IMR-90 (cell line): ENCODE results near the gene SLC6A13. TPM values are rescaled to one million over a fixed set of nuclear protein-coding genes. Genes with fewer than 3 reads are reported as not detected.

Experiments used
- ATAC-seq: fragments of 200-7000 bp; cut with Tn5 transposase; 2 replicates; pipeline ENCODE4 v1.9.1; 2020; ENCODE audit warnings: low read depth, mild to moderate bottlenecking, moderate library complexity
- BruUV-seq: library from RNA; stranded (reverse); fragments of 400-500 nt; replicated peaks from 2 replicates; lab custom pipeline; 2021; lab: Mats Ljungman, UMichigan
- CTCF ChIA-PET: fragments of 300-600 bp; formaldehyde crosslinking; extraction: SDS; loops from one replicate; lab custom pipeline; 2021; ENCODE audit warnings: antibody characterized with exemption; lab: Yijun Ruan, JAX
- POLR2A ChIA-PET: fragments of 300-600 bp; sonication (Branson Sonifier 250); formaldehyde crosslinking; loops from one replicate; lab custom pipeline; 2022; ENCODE audit warnings: antibody characterized with exemption; ENCODE audit not compliant: unreplicated experiment; lab: Charles Lee
- DNase-seq: peaks from one replicate; pipeline ENCODE4 v3.0.0; 2013
- H2AFZ ChIP-seq: replicated peaks from 2 replicates; pipeline ENCODE3; 2013; ENCODE audit warnings: low read length, mild to moderate bottlenecking; ENCODE audit not compliant: poor library complexity
- H2AK5ac ChIP-seq: 2 replicates; pipeline ENCODE4 v1.6.1; 2013; ENCODE audit warnings: low read depth, low read length, inconsistent platforms
- H2AK9ac ChIP-seq: replicated peaks from 2 replicates; pipeline ENCODE3; 2013; ENCODE audit warnings: mild to moderate bottlenecking, low read depth, low read length, moderate library complexity; ENCODE audit not compliant: poor library complexity
- H2BK120ac ChIP-seq: 2 replicates; pipeline ENCODE4 v1.6.1; 2013; ENCODE audit warnings: low read depth, low read length, inconsistent platforms
- H2BK15ac ChIP-seq: 3 replicates; pipeline ENCODE4 v1.6.1; 2013; ENCODE audit warnings: low read depth, low read length, inconsistent platforms
- H2BK20ac ChIP-seq: 2 replicates; pipeline ENCODE4 v1.6.1; 2013; ENCODE audit warnings: low read depth, mild to moderate bottlenecking, inconsistent platforms, low read length, moderate library complexity
- H2BK5ac ChIP-seq: 2 replicates; pipeline ENCODE4 v1.6.1; 2013; ENCODE audit warnings: mild to moderate bottlenecking, low read depth, low read length, inconsistent platforms; ENCODE audit not compliant: poor library complexity, severe bottlenecking
- H3K14ac ChIP-seq: replicated peaks from 2 replicates; pipeline ENCODE4 v1.6.1; 2013; ENCODE audit warnings: low read depth, low read length, inconsistent platforms
- H3K18ac ChIP-seq: 2 replicates; pipeline ENCODE4 v1.6.1; 2013; ENCODE audit warnings: low read depth, low read length, control low read depth
- H3K23ac ChIP-seq: 2 replicates; pipeline ENCODE4 v1.6.1; 2013; ENCODE audit warnings: low read depth, low read length, inconsistent platforms
- H3K27ac ChIP-seq: 2 replicates; pipeline ENCODE4 v1.5.1; 2013; ENCODE audit warnings: mild to moderate bottlenecking, control low read depth, low read length; ENCODE audit not compliant: insufficient read depth
- H3K27me3 ChIP-seq: 2 replicates; pipeline ENCODE4 v1.6.1; 2013; ENCODE audit warnings: low read length; ENCODE audit not compliant: control insufficient read depth, insufficient read depth
- H3K36me3 ChIP-seq: 2 replicates; pipeline ENCODE4 v1.6.1; 2013; ENCODE audit warnings: low read length, mixed read lengths; ENCODE audit not compliant: control insufficient read depth, insufficient read depth
- H3K4ac ChIP-seq: 2 replicates; pipeline ENCODE4 v1.6.1; 2013; ENCODE audit warnings: low read depth, low read length, inconsistent platforms
- H3K4me1 ChIP-seq: 2 replicates; pipeline ENCODE4 v1.6.1; 2013; ENCODE audit warnings: low read length, mixed read lengths; ENCODE audit not compliant: control insufficient read depth, insufficient read depth
- H3K4me2 ChIP-seq: 2 replicates; pipeline ENCODE4 v1.6.1; 2013; ENCODE audit warnings: low read depth, mild to moderate bottlenecking, control low read depth, low read length, moderate library complexity
- H3K4me3 ChIP-seq: 2 replicates; pipeline ENCODE4 v1.5.1; 2013; ENCODE audit warnings: low read depth, mild to moderate bottlenecking, control low read depth, low read length, moderate library complexity; ENCODE audit not compliant: insufficient read depth
- H3K56ac ChIP-seq: 2 replicates; pipeline ENCODE4 v1.6.1; 2013; ENCODE audit warnings: low read length, inconsistent platforms; ENCODE audit not compliant: insufficient read depth; ENCODE audit errors: extremely low read depth
- H3K79me1 ChIP-seq, 2 experiments: 2 replicates each; pipeline ENCODE4 v1.6.1; 2013; ENCODE audit warnings: low read length in 2 of 2, inconsistent platforms in 1 of 2, low read depth in 1 of 2
- H3K9ac ChIP-seq: 2 replicates; pipeline ENCODE4 v1.6.1; 2013; ENCODE audit warnings: low read depth, low read length, control low read depth
- H3K9me1 ChIP-seq: 2 replicates; pipeline ENCODE4 v1.6.1; 2013; ENCODE audit warnings: low read length, inconsistent platforms; ENCODE audit not compliant: insufficient read depth
- H3K9me3 ChIP-seq: 2 replicates; pipeline ENCODE4 v1.6.1; 2013; ENCODE audit warnings: low read length; ENCODE audit not compliant: control insufficient read depth, insufficient read depth
- H4K20me1 ChIP-seq: 2 replicates; pipeline ENCODE4 v1.6.1; 2013; ENCODE audit warnings: low read length, inconsistent platforms; ENCODE audit not compliant: insufficient read depth
- H4K5ac ChIP-seq: 2 replicates; pipeline ENCODE4 v1.6.1; 2013; ENCODE audit warnings: mild to moderate bottlenecking, low read depth, low read length, control low read depth
- H4K8ac ChIP-seq, 2 experiments: 2 replicates each; pipeline ENCODE4 v1.6.1; 2013; ENCODE audit warnings: low read depth in 2 of 2, low read length in 2 of 2, control low read depth in 1 of 2, inconsistent platforms in 1 of 2
- H4K91ac ChIP-seq: 2 replicates; pipeline ENCODE4 v1.6.1; 2013; ENCODE audit warnings: low read depth, low read length, inconsistent platforms; ENCODE audit not compliant: insufficient read depth
- BHLHE40 ChIP-seq: fragments of 150-350 bp; IDR thresholded peaks from 2 replicates; pipeline ENCODE4 v1.6.1; 2016; ENCODE audit warnings: mild to moderate bottlenecking, low read depth, low read length
- CEBPB ChIP-seq: IDR thresholded peaks from 2 replicates; pipeline ENCODE4 v1.6.1; 2012; ENCODE audit warnings: low read depth, low read length, improper control_type of control experiment
- CHD1 ChIP-seq: IDR thresholded peaks from 2 replicates; pipeline ENCODE4 v1.6.1; 2012; ENCODE audit warnings: low read depth, low read length, improper control_type of control experiment
- CTCF ChIP-seq: conservative IDR thresholded peaks from 2 replicates; pipeline ENCODE4 v1.5.1; 2012; ENCODE audit warnings: mild to moderate bottlenecking, low read depth, low read length, improper control_type of control experiment
- FOS ChIP-seq: fragments of 150-350 bp; IDR thresholded peaks from 2 replicates; pipeline ENCODE4 v1.6.1; 2016; ENCODE audit warnings: low read depth, low read length
- MAFK ChIP-seq: IDR thresholded peaks from 2 replicates; pipeline ENCODE4 v1.6.1; 2012; ENCODE audit warnings: low read depth, low read length, improper control_type of control experiment
- MAZ ChIP-seq: IDR thresholded peaks from 2 replicates; pipeline ENCODE4 v1.6.1; 2012; ENCODE audit warnings: low read depth, mild to moderate bottlenecking, low read length, improper control_type of control experiment, moderate library complexity, borderline replicate concordance
- MXI1 ChIP-seq: IDR thresholded peaks from 2 replicates; pipeline ENCODE4 v1.6.1; 2012; ENCODE audit warnings: low read depth, mild to moderate bottlenecking, low read length, moderate library complexity, borderline replicate concordance
- NFE2L2 ChIP-seq: fragments of 150-350 bp; IDR thresholded peaks from 2 replicates; pipeline ENCODE4 v1.6.1; 2016; ENCODE audit warnings: low read depth, mild to moderate bottlenecking, low read length
- POLR2A ChIP-seq: IDR thresholded peaks from 2 replicates; pipeline ENCODE4 v1.6.1; 2012; ENCODE audit warnings: mild to moderate bottlenecking, low read depth, low read length
- RAD21 ChIP-seq: IDR thresholded peaks from 2 replicates; pipeline ENCODE4 v1.6.1; 2012; ENCODE audit warnings: low read length, improper control_type of control experiment
- RCOR1 ChIP-seq: IDR thresholded peaks from 2 replicates; pipeline ENCODE4 v1.6.1; 2012; ENCODE audit warnings: mild to moderate bottlenecking, low read length, improper control_type of control experiment; ENCODE audit not compliant: insufficient replicate concordance
- RFX5 ChIP-seq: IDR thresholded peaks from 2 replicates; pipeline ENCODE4 v1.8.0; 2012; ENCODE audit warnings: low read depth, mild to moderate bottlenecking, low read length, moderate library complexity
- SMC3 ChIP-seq: fragments of 150-350 bp; IDR thresholded peaks from 2 replicates; pipeline ENCODE4 v1.6.1; 2016; ENCODE audit warnings: low read depth, mild to moderate bottlenecking, antibody characterized with exemption, low read length, moderate library complexity
- USF2 ChIP-seq: fragments of 150-350 bp; IDR thresholded peaks from 2 replicates; pipeline ENCODE4 v1.6.1; 2017; ENCODE audit warnings: mild to moderate bottlenecking, antibody characterized with exemption, low read length, low read depth
- WGBS, 2 experiments: methylation state at CpG; one replicate each; pipeline versions ENCODE4 v1.1.5 to v1.1.7; 2013; ENCODE audit warnings: missing lambda C conversion rate in 2 of 2; ENCODE audit not compliant: insufficient read length in 1 of 2; ENCODE audit errors: extremely low coverage in 2 of 2; 5-methylcytosine and 5-hydroxymethylcytosine counted together
- dilution Hi-C: fragments of 300-500 bp; cut with HindIII; formaldehyde crosslinking; loops from one replicate; pipeline ENCODE4 v1.14.3; 2018; ENCODE audit warnings: low sequenced_read_pairs; ENCODE audit not compliant: unreplicated experiment
- in situ Hi-C: fragments of 300-500 bp; cut with MboI; formaldehyde crosslinking; loops from 3 replicates; pipeline ENCODE4 v1.14.3; 2019; ENCODE audit warnings: low sequenced_read_pairs, inconsistent platforms, mixed read lengths
- intact Hi-C: fragments of 100-400 bp; cut with micrococcal nuclease; formaldehyde crosslinking; loops from 2 replicates; pipeline ENCODE4 v1.10.0; 2022
- polyA plus RNA-seq, 3 experiments: library from polyadenylated mRNA; depleted of rRNA; stranded (reverse); fragments of >200 nt; gene quantifications; 2 replicates each; pipeline ENCODE4 v1.2.3, GENCODE V29; 2012; ENCODE audit warnings: low replicate concordance in 1 of 3
- total RNA-seq: library from RNA; depleted of rRNA; stranded (reverse); fragments of >200 nt; gene quantifications from 2 replicates; pipeline ENCODE4 v1.2.3, GENCODE V29; 2012

The SLC6A13 gene
- total and polyA plus RNA-seq, 2 of the 4 experiments (the other 2 are of a cell fraction), result under 0.01 to 0.10 TPM

- dilution Hi-C loops (no loop called here), intact Hi-C loops (no loop called here), in situ Hi-C loops (no loop called here)
- no peaks in the 10 kb centered on the region for H4K20me1 ChIP-seq
- BruUV-seq, result no TSS peak
- no peak for ATAC-seq
- H2AK5ac ChIP-seq, result peak overlapping the region; percentile 65; the same call in 1 of the 2 replicates
- no peak overlapping the region for H3K4me3 ChIP-seq
- H3K27me3 ChIP-seq, result no peaks in the 10 kb centered on the region
- H3K23ac ChIP-seq, result no peak overlapping the region
- H2AFZ ChIP-seq, result no peak overlapping the region
- H2BK120ac ChIP-seq, result peak overlapping the region; percentile 55; the same call in 1 of the 2 replicates
- no peak for DNase-seq
- H3K56ac ChIP-seq, result no peak overlapping the region
- H3K4me1 ChIP-seq, result peaks cover 29% of the 10 kb centered on the region
- no peak overlapping the region for H3K4me2 ChIP-seq
- H3K9ac ChIP-seq, result no peak overlapping the region
- no peak overlapping the region for H3K18ac ChIP-seq
- peak overlapping the region; percentile 45 for H3K4ac ChIP-seq
- peak overlapping the region; percentile 20 for H4K91ac ChIP-seq
- no peak overlapping the region for H2BK5ac ChIP-seq
- peaks cover 0 to 7% of the 10 kb centered on the region in 2 experiments; a peak in 1 of 4 replicates for H3K79me1 ChIP-seq
- no peak overlapping the region for H3K27ac ChIP-seq
- no peaks in the 10 kb centered on the region for H3K9me3 ChIP-seq
- POLR2A ChIA-PET, result no interaction called here
- CTCF ChIA-PET, result no interaction called here
- peak overlapping the region; percentile 36; the same call in 1 of the 3 replicates for H2BK15ac ChIP-seq
- 86% methylated on average over 6 of the region's 11 CpGs; no CpG with 5 or more reads in 1 of the 2 experiments for WGBS, 2 experiments
- peaks cover 32% of the 10 kb centered on the region for H3K9me1 ChIP-seq
- H2AK9ac ChIP-seq, result peak overlapping the region; percentile 29
- no peak overlapping the region for H3K14ac ChIP-seq
- H4K5ac ChIP-seq, result peak overlapping the region; percentile 70; the same call in 1 of the 2 replicates
- H3K36me3 ChIP-seq, result no peaks in the 10 kb centered on the region
- H4K8ac ChIP-seq, result no peak overlapping the region
- H2BK20ac ChIP-seq, result peak overlapping the region; percentile 43; the same call in 1 of the 2 replicates
- no peak for TF ChIP-seq USF2
- TF ChIP-seq NFE2L2, result peak; percentile 52
- TF ChIP-seq CTCF, result no peak
- TF ChIP-seq MAZ, result no peak
- TF ChIP-seq BHLHE40, result no peak
- TF ChIP-seq SMC3, result no peak
- no peak for TF ChIP-seq FOS
- TF ChIP-seq POLR2A, result no peak
- TF ChIP-seq CHD1, result no peak
- TF ChIP-seq RCOR1, result no peak
- no peak for TF ChIP-seq CEBPB
- TF ChIP-seq MAFK, result peak; percentile 69
- no peak for TF ChIP-seq RFX5
- no peak for TF ChIP-seq RAD21
- TF ChIP-seq MXI1, result no peak
These were observed 83.3 kb downstream of the SLC6A13 start for GRCh38 chr12:179131-179884.
